Epithelial cell of prostate (primary cell): ENCODE measurements around the gene PLEKHM3.

Source experiments
- DNase-seq: peaks from one replicate; pipeline ENCODE4 v3.0.0-alpha.2; 2011; ENCODE audit warnings: low read depth, low spot score
- H3K27ac ChIP-seq: fragments of 450-650 bp; 2 replicates; pipeline ENCODE4 v1.5.1; 2017; ENCODE audit warnings: mild to moderate bottlenecking

PLEKHM3 gene

DNA sequence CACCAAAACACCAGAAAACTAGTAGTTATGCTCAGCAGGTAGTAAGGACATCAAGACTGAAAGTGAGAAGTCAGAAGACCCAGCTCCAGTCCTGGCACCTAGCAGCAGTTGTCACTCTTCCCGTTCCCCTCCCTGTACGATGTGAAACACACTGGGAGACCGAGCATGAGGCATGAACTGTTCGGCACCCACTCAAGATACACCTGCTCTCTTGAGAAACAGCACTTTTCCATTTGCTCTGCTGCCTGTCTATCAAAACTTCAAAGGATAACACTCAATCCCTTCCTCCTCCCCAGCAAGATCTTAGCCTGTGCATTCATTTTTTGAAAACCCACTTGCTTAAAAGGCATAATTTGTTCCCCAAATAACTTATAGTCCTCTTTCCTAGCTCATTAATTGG, 123.9 kb downstream of the PLEKHM3 start:
- no peak overlapping the region for H3K27ac ChIP-seq
- no peak for DNase-seq

- no peak overlapping the region for H3K27ac ChIP-seq
- no peak for DNase-seq
These were observed 127.0 kb downstream of the PLEKHM3 start for GRCh38 chr2:207898354-207898695.

GRCh38 chr2:207897541-207898353, 127.6 kb downstream of the PLEKHM3 start:
- H3K27ac ChIP-seq: no peak overlapping the region
- DNase-seq: no peak

DNA sequence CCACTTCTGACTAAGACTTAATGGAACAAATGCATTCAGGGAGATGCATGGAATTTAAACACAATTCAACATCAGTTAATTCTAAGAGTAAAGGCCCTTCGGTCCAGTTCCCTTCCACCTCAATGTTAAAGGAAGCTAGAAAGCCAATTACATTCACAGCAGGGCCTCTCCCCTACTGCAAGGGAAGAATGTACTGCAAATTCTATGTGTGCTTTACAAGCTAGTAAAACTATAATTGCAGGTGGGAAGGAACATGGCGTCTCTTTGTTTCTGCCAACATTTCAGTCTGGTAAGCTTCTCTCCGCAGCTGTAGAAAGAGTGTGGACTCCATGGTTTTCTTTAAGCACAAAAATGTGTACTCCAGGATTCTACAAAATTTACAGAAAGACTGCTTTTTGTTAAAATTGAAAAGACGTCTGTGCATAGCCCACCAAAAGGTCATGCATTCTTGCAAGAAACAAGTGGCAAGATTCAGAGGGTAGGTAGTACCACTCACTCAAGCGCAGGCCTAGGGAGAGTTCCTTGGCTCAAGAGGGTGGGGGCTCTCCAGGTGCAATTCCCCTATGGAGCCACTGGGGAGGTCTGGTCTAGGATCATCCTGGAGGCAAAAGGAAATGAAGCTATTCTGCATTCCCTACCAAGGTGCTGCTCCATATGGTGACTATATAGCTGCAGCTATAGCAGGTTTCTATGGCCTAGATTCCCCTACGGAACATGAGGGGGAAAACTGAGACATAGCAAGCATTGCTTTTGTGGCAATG, 128.6 kb downstream of the PLEKHM3 start:
- no peak overlapping the region for H3K27ac ChIP-seq
- DNase-seq: no peak

DNA sequence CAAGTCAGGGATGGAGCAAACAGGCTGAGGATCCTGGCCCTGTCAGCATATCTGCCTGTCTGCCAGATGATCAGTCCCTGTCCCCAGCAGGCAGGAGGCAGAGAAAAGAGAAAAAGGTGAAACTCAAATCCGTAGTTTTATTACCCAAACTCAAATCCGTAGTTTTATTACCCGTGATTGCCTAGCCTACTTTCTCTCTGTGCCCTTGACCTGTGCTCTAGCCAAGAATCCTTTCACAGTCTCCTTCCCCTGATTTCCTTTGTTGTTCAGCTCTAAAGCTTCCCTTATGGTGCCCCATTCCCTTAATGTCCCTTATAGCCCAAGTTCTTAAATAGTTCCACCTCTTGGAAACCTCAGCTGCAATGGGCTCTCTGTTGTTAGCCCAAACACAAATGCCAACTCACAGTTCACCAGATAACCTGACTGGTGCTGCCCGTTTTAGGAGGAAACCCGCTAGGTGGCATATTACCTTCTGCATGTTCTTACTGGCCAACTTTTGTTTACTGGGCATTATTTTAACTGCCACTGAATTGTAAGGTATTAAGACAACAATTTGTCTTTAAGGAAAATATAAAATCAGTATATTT, 130.0 kb downstream of the PLEKHM3 start:
- DNase-seq: no peak

DNA sequence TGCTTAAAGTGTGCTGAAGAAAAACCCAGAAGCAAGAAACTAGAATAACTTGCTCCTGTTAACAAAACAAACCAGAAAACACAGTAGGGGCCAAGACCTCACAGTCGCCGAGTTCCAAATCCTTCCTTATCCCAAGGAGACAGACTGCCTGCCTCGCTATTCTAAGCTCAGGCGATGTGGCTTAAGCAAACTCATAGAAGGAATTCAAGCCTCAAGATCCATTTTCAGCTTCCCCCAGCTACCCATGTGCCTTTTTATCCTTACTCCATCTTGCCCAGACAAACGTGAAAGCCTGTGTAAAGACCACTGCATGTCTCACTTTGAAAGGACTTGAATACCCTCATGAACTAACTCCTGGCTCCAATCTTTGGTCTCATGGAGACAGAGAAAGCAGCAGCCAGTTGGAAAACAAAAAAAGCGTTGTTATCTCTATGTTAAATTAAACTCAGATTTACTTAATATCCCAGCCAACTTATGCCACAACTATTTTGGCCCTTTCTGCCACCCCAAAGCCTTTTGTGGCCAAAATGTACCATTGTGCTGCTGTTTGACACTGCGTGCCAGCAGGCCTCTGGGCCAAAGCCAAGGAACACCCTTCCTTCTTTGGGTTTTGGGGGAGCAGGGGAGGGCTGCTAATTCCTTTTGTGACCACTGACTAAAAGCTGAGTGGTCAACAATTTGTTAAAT, 132.5 kb downstream of the PLEKHM3 start:
- H3K27ac ChIP-seq: no peak overlapping the region
- no peak for DNase-seq

More for the DNA sequence above, 130.0 kb downstream of the PLEKHM3 start:
- no peak overlapping the region for H3K27ac ChIP-seq

GRCh38 chr2:207891086-207891844, 134.1 kb downstream of the PLEKHM3 start:
- no peak overlapping the region for H3K27ac ChIP-seq
- no peak for DNase-seq

DNA sequence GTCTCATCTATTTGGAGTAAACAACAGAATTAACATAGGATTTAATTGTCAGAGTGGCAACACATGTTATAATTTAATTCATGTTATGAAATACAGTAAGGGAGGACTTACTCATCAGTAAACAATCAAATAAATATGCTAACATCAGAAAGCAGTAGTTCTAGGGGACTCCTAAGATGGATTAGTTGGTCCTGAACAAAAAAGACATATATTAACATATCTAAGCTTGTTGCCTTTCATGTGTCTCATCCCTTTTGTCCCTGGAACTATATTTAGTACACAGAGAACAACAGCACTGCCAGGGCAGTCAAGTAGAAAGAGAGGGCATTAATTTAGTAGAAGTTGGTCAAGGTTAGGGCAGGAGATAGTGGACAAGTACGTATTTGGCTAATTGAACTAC, 137.8 kb downstream of the PLEKHM3 start:
- no peak for DNase-seq
- H3K27ac ChIP-seq: no peak overlapping the region

DNA sequence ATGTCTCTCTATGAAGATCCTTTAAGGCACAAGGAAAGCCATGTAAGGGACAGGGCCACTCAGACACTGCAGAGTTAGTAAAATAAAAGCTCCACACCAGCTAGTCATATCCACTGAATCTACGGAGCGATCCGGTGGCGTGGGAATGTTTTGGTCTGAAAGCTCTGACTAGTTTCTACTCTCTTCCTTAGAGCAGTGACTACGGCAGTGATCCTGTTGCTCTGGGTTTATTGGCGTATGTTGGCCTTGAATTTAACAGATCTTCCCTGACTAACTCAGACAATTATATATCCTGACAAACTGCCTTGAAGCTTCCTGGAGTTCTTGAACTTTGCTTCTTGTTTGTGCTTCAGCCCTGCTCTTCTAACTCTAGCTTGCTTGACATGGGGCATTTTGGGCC, 140.3 kb downstream of the PLEKHM3 start:
- DNase-seq: no peak
- H3K27ac ChIP-seq: no peak overlapping the region

GRCh38 chr2:207884127-207884526, 141.2 kb downstream of the PLEKHM3 start:
- H3K27ac ChIP-seq: no peak overlapping the region
- no peak for DNase-seq

GRCh38 chr2:207883002-207883780, 142.1 kb downstream of the PLEKHM3 start:
- no peak overlapping the region for H3K27ac ChIP-seq
- no peak for DNase-seq

GRCh38 chr2:207881902-207882301, 143.4 kb downstream of the PLEKHM3 start:
- DNase-seq: no peak
- no peak overlapping the region for H3K27ac ChIP-seq

GRCh38 chr2:207879536-207879935, 145.8 kb downstream of the PLEKHM3 start:
- no peak overlapping the region for H3K27ac ChIP-seq
- no peak for DNase-seq

- H3K27ac ChIP-seq: no peak overlapping the region
- no peak for DNase-seq
These were observed 148.3 kb downstream of the PLEKHM3 start for GRCh38 chr2:207876842-207877535.

DNA sequence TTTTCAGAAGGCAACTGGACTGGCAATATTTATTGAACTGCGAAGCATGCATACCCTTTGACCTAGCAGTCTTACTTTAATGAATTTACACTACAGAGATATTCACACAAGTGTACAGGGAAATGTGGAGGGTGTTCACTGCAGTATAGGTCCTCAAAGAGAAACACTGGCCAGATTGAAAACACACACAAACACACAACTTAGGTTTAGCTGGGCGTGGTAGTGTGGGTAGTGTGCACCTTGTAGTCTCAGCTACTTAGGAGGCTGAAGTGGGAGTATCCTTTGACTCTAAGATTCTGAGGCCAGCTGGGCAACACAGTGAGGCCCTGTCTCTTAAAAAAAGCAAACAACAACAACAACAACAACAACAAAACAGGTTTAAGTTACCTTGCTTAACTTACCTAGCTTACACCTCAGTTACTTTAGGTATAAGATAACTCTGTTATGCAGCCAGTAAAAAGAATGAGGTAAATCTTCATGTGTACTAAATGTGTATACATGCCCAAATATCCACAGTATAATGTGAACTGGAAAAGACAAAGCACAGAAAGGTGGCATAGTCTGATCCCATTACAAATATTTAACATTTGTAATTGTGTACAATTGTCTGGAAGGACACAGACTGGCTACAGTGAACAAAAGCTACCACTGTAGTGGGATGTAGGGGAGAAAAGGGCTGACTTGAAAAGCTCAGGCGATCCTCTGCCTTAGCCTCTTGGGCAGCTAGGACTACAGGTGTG, 149.7 kb downstream of the PLEKHM3 start:
- no peak overlapping the region for H3K27ac ChIP-seq
- DNase-seq: no peak

- no peak for DNase-seq
- no peak overlapping the region for H3K27ac ChIP-seq
These were observed 151.5 kb downstream of the PLEKHM3 start for GRCh38 chr2:207873794-207874193.

- no peak for DNase-seq
- H3K27ac ChIP-seq: no peak overlapping the region
These were observed 153.4 kb downstream of the PLEKHM3 start for GRCh38 chr2:207871911-207872310.

GRCh38 chr2:207871506-207871905, 153.8 kb downstream of the PLEKHM3 start:
- no peak overlapping the region for H3K27ac ChIP-seq
- no peak for DNase-seq
